ENCODE data around the gene SNTG2. TPM values are rescaled to one million over a fixed set of nuclear protein-coding genes. Genes with fewer than 3 reads are reported as not detected.

SNTG2 gene
- total and polyA plus RNA-seq, 2 donors (not counting 3 experiments of a cell fraction or from before 2014, with no cell fraction given) = not detected

- Histone ChIP-seq H3K27me3 (ENCODE audit: control insufficient read depth in 2 of 2, insufficient read depth in 2 of 2, low read length in 2 of 2) (no peaks in the 10 kb centered on the region), H3K4me2 (ENCODE audit: insufficient read depth, low read length) (no peak overlapping the region), H3K4me1 (ENCODE audit: control insufficient read depth, extremely low read depth, insufficient read depth, low read length) (no peaks in the 10 kb centered on the region), H3K4me3 (replicated peaks in 1 of 3; ENCODE audit: insufficient read depth in 1 of 3, low read depth in 1 of 3, low read length in 3 of 3) (no peak overlapping the region), H3K9ac (replicated peaks; ENCODE audit: extremely low read depth, insufficient read depth, low read length) (no peak overlapping the region), H2AFZ (ENCODE audit: low read depth, low read length) (no peak overlapping the region), H3K27ac (ENCODE audit: insufficient read depth, low read depth, low read length) (no peak overlapping the region), H3K36me3 (ENCODE audit: control insufficient read depth in 2 of 2, extremely low read depth in 1 of 2, insufficient read depth in 2 of 2, low read length in 2 of 2) (no peaks in the 10 kb centered on the region), H3K9me3 (replicated peaks; ENCODE audit: control insufficient read depth, insufficient read depth, low read length) (peaks cover 7% of the 10 kb centered on the region), H4K20me1 (replicated peaks; ENCODE audit: control insufficient read depth, extremely low read depth, insufficient read depth, low read length) (no peaks in the 10 kb centered on the region), H3K9me1 (replicated peaks; ENCODE audit: control insufficient read depth, extremely low read depth, insufficient read depth, low read length) (no peaks in the 10 kb centered on the region), H3K79me2 (ENCODE audit: control insufficient read depth, insufficient read depth, low read length) (no peaks in the 10 kb centered on the region)
- POLR2A ChIA-PET = no interaction called here
- dilution Hi-C loops (cut with MboI; ENCODE audit: extremely low pct_ligation_motif_present, low sequenced_read_pairs) = no loop called here
- CTCF ChIA-PET = no interaction called here
- FAIRE-seq (no peak), DNase-seq (ENCODE audit: low read depth, low spot score) (no peak)
- BruUV-seq (replicated peaks) = no TSS peak
- intact Hi-C loops (cut with micrococcal nuclease) = no loop called here
- TF ChIP-seq POLR2AphosphoS5 (IDR thresholded peaks at IDR 0.05; ENCODE audit: insufficient read depth, low read depth, low read length) = no peak
- TF ChIP-seq MAX (IDR thresholded peaks at IDR 0.05; ENCODE audit: insufficient read depth, insufficient read length) = no peak
- TF ChIP-seq FOS (IDR thresholded peaks at IDR 0.05; ENCODE audit: borderline replicate concordance, insufficient read depth, low read length) = no peak
- no peak for TF ChIP-seq JUN (IDR thresholded peaks at IDR 0.05; ENCODE audit: borderline replicate concordance, insufficient read depth, insufficient read length, low read depth)
- TF ChIP-seq CTCF (IDR thresholded peaks at IDR 0.05; ENCODE audit: extremely low read depth in 1 of 2, insufficient read depth in 1 of 2, low read depth in 1 of 2, low read length in 2 of 2) = no peak
- no peak for TF ChIP-seq POLR2A (IDR thresholded peaks at IDR 0.05; ENCODE audit: low read depth, low read length)
- TF ChIP-seq GATA2 (IDR thresholded peaks at IDR 0.05; ENCODE audit: insufficient read depth, insufficient read length, low read depth, low read length) = no peak
- no peak for TF ChIP-seq EZH2 (IDR thresholded peaks at IDR 0.05; ENCODE audit: borderline replicate concordance, low read depth, low read length, severe bottlenecking)
- no peak for TF ChIP-seq MYC (IDR thresholded peaks at IDR 0.05; ENCODE audit: low read depth, low read length)
These were observed 179.3 kb downstream of the SNTG2 start for GRCh38 chr2:1129982-1130381.
